ENCODE results near the gene CYTH1.

DNA sequence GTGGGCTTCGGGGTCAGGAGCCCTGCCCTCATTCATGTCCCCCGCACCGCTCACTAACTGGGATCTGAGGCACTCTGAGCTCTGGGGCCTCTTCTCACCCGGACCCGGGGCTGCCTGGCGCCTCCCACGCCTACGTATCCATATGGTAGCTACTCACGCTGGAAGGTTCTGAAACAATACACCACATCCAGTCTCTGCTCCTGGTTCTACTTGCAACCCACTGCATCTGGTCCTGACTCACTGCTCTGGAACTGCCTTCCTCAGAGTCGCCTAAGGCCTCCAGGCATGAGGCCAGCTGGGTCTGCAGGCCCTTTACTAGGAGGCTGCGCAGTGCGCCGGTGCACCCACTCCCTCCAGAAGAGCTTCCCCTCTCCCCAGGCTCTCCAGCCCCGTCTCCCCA is 40.5 kb upstream of the CYTH1 start:
- TF ChIP-seq CTCF (conservative IDR thresholded peaks at IDR 0.05; ENCODE audit: low read length) (no peak), EZH2phosphoT487 (IDR thresholded peaks at IDR 0.05; ENCODE audit: borderline replicate concordance, low read depth, low read length) (no peak)

Data from OCI-LY7 (cell line).